ENCODE measurements around the gene PXMP4.

Gene PXMP4

DNA sequence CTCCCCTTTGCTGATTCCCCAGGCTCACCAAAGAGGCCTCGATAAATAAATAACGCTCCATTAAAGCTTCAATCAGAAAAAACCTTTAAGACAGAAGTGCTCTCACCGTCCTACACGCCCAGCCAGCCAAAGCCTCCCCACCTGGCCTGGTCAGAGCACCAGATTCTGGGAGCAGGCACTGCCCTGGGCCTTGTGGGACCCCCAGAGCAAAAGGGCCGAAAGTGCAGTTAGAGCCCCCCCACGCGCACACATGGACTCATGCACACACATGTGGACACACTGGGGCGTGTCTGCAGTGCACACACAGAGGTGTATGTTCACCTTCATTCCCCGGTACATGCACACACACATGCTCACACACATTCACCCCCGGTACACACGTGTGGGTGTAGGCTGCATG is 44.0 kb downstream of the PXMP4 start:
- Histone ChIP-seq H3K27ac (ENCODE audit: low read depth, low read length) (peak overlapping the region; percentile 40; the same call in 1 of the 2 replicates), H3K4me3 (ENCODE audit: low read length) (no peak overlapping the region), H3K4me1 (ENCODE audit: control insufficient read depth, low read length) (peaks cover 55% of the 10 kb centered on the region), H3K27me3 (ENCODE audit: control insufficient read depth, low read length) (no peaks in the 10 kb centered on the region), H3K9me2 (replicated peaks; ENCODE audit: control insufficient read depth, low read length) (no peaks in the 10 kb centered on the region), H3K79me2 (ENCODE audit: control insufficient read depth, low read length) (peaks cover 33% of the 10 kb centered on the region), H3K9me3 (ENCODE audit: control insufficient read depth, insufficient read depth, low read length) (no peaks in the 10 kb centered on the region), H3K36me3 (ENCODE audit: control insufficient read depth, low read length) (peaks cover 65% of the 10 kb centered on the region), H3F3A (ENCODE audit: control insufficient read depth, insufficient read depth) (peaks cover 39% of the 10 kb centered on the region), H3K4me2 (ENCODE audit: low read length) (0 out of 2 replicates have a peak overlapping the region, but pooled peaks have one; percentile 6), H4K20me1 (ENCODE audit: control insufficient read depth, insufficient read depth, low read depth, low read length) (peaks cover 16% of the 10 kb centered on the region; the same call in 1 of the 2 replicates)
- TF ChIP-seq EZH2phosphoT487 (IDR thresholded peaks at IDR 0.05; ENCODE audit: borderline replicate concordance, low read length): no peak
- TF ChIP-seq, protein P1, sequence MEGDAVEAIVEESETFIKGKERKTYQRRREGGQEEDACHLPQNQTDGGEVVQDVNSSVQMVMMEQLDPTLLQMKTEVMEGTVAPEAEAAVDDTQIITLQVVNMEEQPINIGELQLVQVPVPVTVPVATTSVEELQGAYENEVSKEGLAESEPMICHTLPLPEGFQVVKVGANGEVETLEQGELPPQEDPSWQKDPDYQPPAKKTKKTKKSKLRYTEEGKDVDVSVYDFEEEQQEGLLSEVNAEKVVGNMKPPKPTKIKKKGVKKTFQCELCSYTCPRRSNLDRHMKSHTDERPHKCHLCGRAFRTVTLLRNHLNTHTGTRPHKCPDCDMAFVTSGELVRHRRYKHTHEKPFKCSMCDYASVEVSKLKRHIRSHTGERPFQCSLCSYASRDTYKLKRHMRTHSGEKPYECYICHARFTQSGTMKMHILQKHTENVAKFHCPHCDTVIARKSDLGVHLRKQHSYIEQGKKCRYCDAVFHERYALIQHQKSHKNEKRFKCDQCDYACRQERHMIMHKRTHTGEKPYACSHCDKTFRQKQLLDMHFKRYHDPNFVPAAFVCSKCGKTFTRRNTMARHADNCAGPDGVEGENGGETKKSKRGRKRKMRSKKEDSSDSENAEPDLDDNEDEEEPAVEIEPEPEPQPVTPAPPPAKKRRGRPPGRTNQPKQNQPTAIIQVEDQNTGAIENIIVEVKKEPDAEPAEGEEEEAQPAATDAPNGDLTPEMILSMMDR (IDR thresholded peaks at IDR 0.05; ENCODE audit: low read depth, low read length, poor library complexity, severe bottlenecking): no peak

DNA sequence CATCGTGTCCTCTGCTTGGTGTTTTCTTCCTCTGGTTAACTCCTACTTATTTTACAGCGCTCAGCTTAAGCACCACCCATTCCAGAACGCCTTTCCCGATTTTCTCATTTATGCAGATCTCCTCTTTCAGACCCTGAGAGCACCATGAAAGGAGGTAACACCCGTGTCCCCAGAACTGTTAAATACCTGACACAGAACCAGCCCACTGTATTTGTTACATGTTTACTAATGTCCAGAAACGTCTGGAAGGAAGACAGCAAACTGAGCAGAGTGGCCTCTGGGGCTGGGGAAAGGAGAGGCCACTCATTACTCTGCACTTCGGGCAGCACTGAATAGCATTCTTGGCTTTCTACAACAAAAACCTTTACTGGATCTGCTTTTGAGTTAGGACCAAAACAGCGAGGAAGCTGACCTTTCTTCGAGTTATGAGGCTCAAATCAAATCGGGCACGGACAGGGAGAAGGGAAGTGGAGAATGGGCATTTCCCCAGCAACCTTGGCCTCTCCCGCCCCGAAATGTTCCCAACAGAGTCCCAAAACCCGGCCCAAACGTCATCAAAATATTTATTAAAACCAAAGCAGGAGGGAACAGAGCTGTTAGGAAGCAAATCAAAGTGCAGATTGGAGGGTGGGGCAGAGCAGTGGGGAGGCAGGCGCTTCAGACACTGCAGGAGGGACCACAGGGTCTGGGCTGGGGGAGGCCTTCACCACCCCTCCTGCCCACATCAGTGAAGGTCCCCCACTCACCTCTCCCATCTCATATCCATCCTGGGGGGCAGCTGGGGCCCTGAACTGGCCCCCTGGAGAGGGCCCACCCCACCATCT is 44.8 kb downstream of the PXMP4 start:
- Histone ChIP-seq H3K4me2 (ENCODE audit: low read length) (peak overlapping the region; percentile 63), H3K79me2 (ENCODE audit: control insufficient read depth, low read length) (peaks cover 25% of the 10 kb centered on the region), H3K4me3 (ENCODE audit: low read length) (peak overlapping the region; percentile 84), H3K9me3 (ENCODE audit: control insufficient read depth, insufficient read depth, low read length) (no peaks in the 10 kb centered on the region), H4K20me1 (ENCODE audit: control insufficient read depth, insufficient read depth, low read depth, low read length) (peaks cover 10% of the 10 kb centered on the region; the same call in 1 of the 2 replicates), H3F3A (ENCODE audit: control insufficient read depth, insufficient read depth) (peaks cover 35% of the 10 kb centered on the region), H3K36me3 (ENCODE audit: control insufficient read depth, low read length) (peaks cover 57% of the 10 kb centered on the region), H3K27me3 (ENCODE audit: control insufficient read depth, low read length) (no peaks in the 10 kb centered on the region), H3K9me2 (replicated peaks; ENCODE audit: control insufficient read depth, low read length) (no peaks in the 10 kb centered on the region), H3K4me1 (ENCODE audit: control insufficient read depth, low read length) (peaks cover 48% of the 10 kb centered on the region), H3K27ac (ENCODE audit: low read depth, low read length) (peak overlapping the region; percentile 40)
- TF ChIP-seq, protein P1 (IDR thresholded peaks at IDR 0.05; ENCODE audit: low read depth, low read length, poor library complexity, severe bottlenecking): no peak
- no peak for TF ChIP-seq EZH2phosphoT487 (IDR thresholded peaks at IDR 0.05; ENCODE audit: borderline replicate concordance, low read length)

DNA sequence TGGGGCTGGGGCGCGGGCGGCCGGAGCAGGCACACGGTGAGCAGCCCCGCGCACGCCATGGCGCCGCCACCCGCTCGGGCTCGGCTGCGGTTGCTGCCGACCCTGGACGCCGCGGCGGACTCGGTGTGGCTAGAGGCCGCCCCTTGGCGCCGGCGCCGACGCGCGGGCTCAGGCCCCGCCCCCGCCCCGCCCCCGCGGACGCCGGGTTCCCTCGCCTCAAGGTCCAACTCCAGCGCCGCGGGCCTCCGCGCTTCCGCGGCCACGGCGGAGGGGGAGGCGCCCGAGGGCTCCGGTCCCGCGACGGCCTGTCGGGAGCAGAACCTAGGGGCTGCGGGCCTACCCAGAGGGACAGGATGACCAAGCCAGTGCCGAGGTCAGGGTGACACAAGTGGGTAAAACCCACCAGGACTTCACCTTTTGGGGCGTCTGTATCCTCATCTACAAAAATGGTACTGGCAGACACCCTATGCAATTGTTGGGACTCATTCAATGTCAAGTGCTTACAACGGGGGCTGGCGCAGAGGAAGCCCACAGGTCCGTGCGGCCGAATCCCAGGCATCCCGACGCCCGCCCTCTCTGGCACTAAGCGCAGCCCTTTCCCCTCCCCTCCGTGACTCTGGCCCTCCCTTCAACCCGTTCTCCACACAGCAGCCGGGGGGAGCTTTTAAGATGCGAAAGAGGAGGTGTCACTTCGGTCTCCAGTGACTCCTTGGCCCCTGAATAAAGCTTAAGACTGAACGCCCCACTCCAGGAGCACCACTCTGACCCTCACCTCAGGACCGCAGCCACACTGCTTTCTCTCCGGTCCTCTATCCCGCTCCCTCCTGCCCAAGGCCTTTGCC is 45.6 kb downstream of the PXMP4 start, which contains the start of gene NECAB3:
NECAB3 (minus strand) TSS at position 135 of the 842 bp plus-strand sequence; CDS start at position 59, 76 bp downstream.
- H3K4me1 ChIP-seq (ENCODE audit: control insufficient read depth, low read length): peaks cover 42% of the 10 kb centered on the region
- peaks cover 7% of the 10 kb centered on the region; the same call in 1 of the 2 replicates for H4K20me1 ChIP-seq (ENCODE audit: control insufficient read depth, insufficient read depth, low read depth, low read length)
- no peaks in the 10 kb centered on the region for H3K9me2 ChIP-seq (replicated peaks; ENCODE audit: control insufficient read depth, low read length)
- peak within 1 kb of the TSS; percentile 84 for H3K4me3 ChIP-seq (ENCODE audit: low read length)
- H3K27ac ChIP-seq (ENCODE audit: low read depth, low read length): peak within 1 kb of the TSS; percentile 40
- H3K79me2 ChIP-seq (ENCODE audit: control insufficient read depth, low read length): peaks cover 17% of the 10 kb centered on the region
- peaks cover 37% of the 10 kb centered on the region for H3F3A ChIP-seq (ENCODE audit: control insufficient read depth, insufficient read depth)
- TF ChIP-seq, protein P1 (IDR thresholded peaks at IDR 0.05; ENCODE audit: low read depth, low read length, poor library complexity, severe bottlenecking): no peak
- no peak for TF ChIP-seq EZH2phosphoT487 (IDR thresholded peaks at IDR 0.05; ENCODE audit: borderline replicate concordance, low read length)
- no peaks in the 10 kb centered on the region for H3K9me3 ChIP-seq (ENCODE audit: control insufficient read depth, insufficient read depth, low read length)
- peaks cover 49% of the 10 kb centered on the region for H3K36me3 ChIP-seq (ENCODE audit: control insufficient read depth, low read length)
- H3K4me2 ChIP-seq (ENCODE audit: low read length): peak within 1 kb of the TSS; percentile 93
- no peaks in the 10 kb centered on the region for H3K27me3 ChIP-seq (ENCODE audit: control insufficient read depth, low read length)
